BE2C (cell line): ENCODE results near the gene CBFA2T2.
A peak's percentile ranks its signal among the peaks of the same experiment; 100 is the strongest.
"Not testable (repeated sequence)": the region's sequence is repeated elsewhere in the genome, so short reads cannot be mapped to it uniquely, and the experiment has no call there.

Experiments used
- DNase-seq: peaks from one replicate; pipeline ENCODE4 v3.0.0-alpha.2; 2020
- H3K27me3 ChIP-seq: fragments of 250-450 bp; sonication (Bioruptor Pico); 2 replicates; pipeline ENCODE4 v1.5.1; 2020; ENCODE audit warnings: mild to moderate bottlenecking
- H3K36me3 ChIP-seq: fragments of 250-450 bp; sonication (Bioruptor Pico); 2 replicates; pipeline ENCODE4 v1.5.1; 2020; ENCODE audit warnings: mild to moderate bottlenecking
- H3K4me1 ChIP-seq: fragments of 250-450 bp; sonication (Bioruptor Pico); 2 replicates; pipeline ENCODE4 v1.5.1; 2020
- H3K4me3 ChIP-seq: 2 replicates; pipeline ENCODE4 v1.5.1; 2011; ENCODE audit warnings: low read depth, low read length
- H3K9me3 ChIP-seq: fragments of 250-450 bp; sonication (Bioruptor Pico); 2 replicates; pipeline ENCODE4 v1.5.1; 2020
- CTCF ChIP-seq: IDR thresholded peaks from 2 replicates; pipeline ENCODE4 v1.5.1; 2012; ENCODE audit warnings: mild to moderate bottlenecking, low read depth, low read length

CBFA2T2 gene

GRCh38 chr20:33459599-33459998, 30.3 kb upstream of the CBFA2T2 start:
- no peaks in the 10 kb centered on the region for H3K36me3 ChIP-seq
- H3K9me3 ChIP-seq, result no peaks in the 10 kb centered on the region
- no peak overlapping the region for H3K4me3 ChIP-seq
- TF ChIP-seq CTCF, result no peak
- H3K4me1 ChIP-seq, result no peaks in the 10 kb centered on the region
- no peak for DNase-seq
- no peaks in the 10 kb centered on the region for H3K27me3 ChIP-seq

- Histone ChIP-seq H3K27me3 (no peaks in the 10 kb centered on the region), H3K9me3 (no peaks in the 10 kb centered on the region), H3K4me1 (no peaks in the 10 kb centered on the region), H3K4me3 (no peak overlapping the region), H3K36me3 (no peaks in the 10 kb centered on the region)
- no peak for DNase-seq
- TF ChIP-seq CTCF, result no peak
Measured at GRCh38 chr20:33460711-33461110, 29.2 kb upstream of the CBFA2T2 start.

GRCh38 chr20:33463332-33464101, 26.4 kb upstream of the CBFA2T2 start:
- Histone ChIP-seq H3K4me3 (no peak overlapping the region), H3K36me3 (no peaks in the 10 kb centered on the region), H3K9me3 (no peaks in the 10 kb centered on the region), H3K27me3 (no peaks in the 10 kb centered on the region), H3K4me1 (no peaks in the 10 kb centered on the region)
- no peak for DNase-seq
- TF ChIP-seq CTCF, result no peak

GRCh38 chr20:33464759-33465158, 25.1 kb upstream of the CBFA2T2 start:
- not testable (repeated sequence) for H3K36me3 ChIP-seq, H3K9me3 ChIP-seq, H3K27me3 ChIP-seq, H3K4me1 ChIP-seq, H3K4me3 ChIP-seq, DNase-seq

- no peaks in the 10 kb centered on the region for H3K36me3 ChIP-seq
- no peaks in the 10 kb centered on the region for H3K9me3 ChIP-seq
- no peaks in the 10 kb centered on the region for H3K4me1 ChIP-seq
- TF ChIP-seq CTCF, result no peak
- peak; percentile 20 for DNase-seq
- no peak overlapping the region for H3K4me3 ChIP-seq
- no peaks in the 10 kb centered on the region for H3K27me3 ChIP-seq
Measured at GRCh38 chr20:33465481-33466302, 24.2 kb upstream of the CBFA2T2 start.

- no peak overlapping the region for H3K4me3 ChIP-seq
- no peak for TF ChIP-seq CTCF
- no peaks in the 10 kb centered on the region for H3K4me1 ChIP-seq
- no peak for DNase-seq
- H3K36me3 ChIP-seq, result no peaks in the 10 kb centered on the region
- no peaks in the 10 kb centered on the region for H3K27me3 ChIP-seq
- no peaks in the 10 kb centered on the region for H3K9me3 ChIP-seq
Measured at GRCh38 chr20:33466303-33466646, 23.6 kb upstream of the CBFA2T2 start.
